A673 (cell line): ENCODE results near the gene GLTP.

ENCODE experiments used
- CTCF ChIP-seq: fragments of 300-800, 200-600 bp; sonication (generic); conservative IDR thresholded peaks from 2 replicates; pipeline ENCODE4 v1.5.1; 2017; ENCODE audit warnings: low read depth, mild to moderate bottlenecking, antibody characterized with exemption, low read length, moderate library complexity, mixed read lengths
- EZH2 ChIP-seq: fragments of 200-600 bp; sonication (generic); IDR thresholded peaks from 2 replicates; pipeline ENCODE4 v1.6.1; 2017; ENCODE audit warnings: borderline replicate concordance, low read depth, mild to moderate bottlenecking, mixed read lengths, antibody characterized with exemption, low read length; ENCODE audit not compliant: poor library complexity, severe bottlenecking

GRCh38 chr12:109855377-109855776, 25.0 kb downstream of the GLTP start:
- TF ChIP-seq CTCF: no peak
- no peak for TF ChIP-seq EZH2
